ENCODE data around the gene DYDC1. TPM values are rescaled to one million over a fixed set of nuclear protein-coding genes. Genes with fewer than 3 reads are reported as not detected.
A peak's percentile ranks its signal among the peaks of the same experiment; 100 is the strongest.

Gene DYDC1
- total RNA-seq, 4 donors from 2014 or later = not detected

- no peak for DNase-seq (ENCODE audit: low spot score in 2 of 2)
- H3K4me3 ChIP-seq (ENCODE audit: low read depth, poor library complexity, severe bottlenecking) = no peak overlapping the region
- 87 to 90% methylated on average over 2 of the region's 2 CpGs for WGBS, 2 donors
- intact Hi-C loops (cut with DNase I; ENCODE audit: low total_unique reads) = no loop called here
- TF ChIP-seq, protein P1, sequence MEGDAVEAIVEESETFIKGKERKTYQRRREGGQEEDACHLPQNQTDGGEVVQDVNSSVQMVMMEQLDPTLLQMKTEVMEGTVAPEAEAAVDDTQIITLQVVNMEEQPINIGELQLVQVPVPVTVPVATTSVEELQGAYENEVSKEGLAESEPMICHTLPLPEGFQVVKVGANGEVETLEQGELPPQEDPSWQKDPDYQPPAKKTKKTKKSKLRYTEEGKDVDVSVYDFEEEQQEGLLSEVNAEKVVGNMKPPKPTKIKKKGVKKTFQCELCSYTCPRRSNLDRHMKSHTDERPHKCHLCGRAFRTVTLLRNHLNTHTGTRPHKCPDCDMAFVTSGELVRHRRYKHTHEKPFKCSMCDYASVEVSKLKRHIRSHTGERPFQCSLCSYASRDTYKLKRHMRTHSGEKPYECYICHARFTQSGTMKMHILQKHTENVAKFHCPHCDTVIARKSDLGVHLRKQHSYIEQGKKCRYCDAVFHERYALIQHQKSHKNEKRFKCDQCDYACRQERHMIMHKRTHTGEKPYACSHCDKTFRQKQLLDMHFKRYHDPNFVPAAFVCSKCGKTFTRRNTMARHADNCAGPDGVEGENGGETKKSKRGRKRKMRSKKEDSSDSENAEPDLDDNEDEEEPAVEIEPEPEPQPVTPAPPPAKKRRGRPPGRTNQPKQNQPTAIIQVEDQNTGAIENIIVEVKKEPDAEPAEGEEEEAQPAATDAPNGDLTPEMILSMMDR (IDR thresholded peaks at IDR 0.05) = no peak
- TF ChIP-seq POLR2A (IDR thresholded peaks at IDR 0.05) = no peak
These were observed 40.5 kb upstream of the DYDC1 start for GRCh38 chr10:80397014-80397413.

DNA sequence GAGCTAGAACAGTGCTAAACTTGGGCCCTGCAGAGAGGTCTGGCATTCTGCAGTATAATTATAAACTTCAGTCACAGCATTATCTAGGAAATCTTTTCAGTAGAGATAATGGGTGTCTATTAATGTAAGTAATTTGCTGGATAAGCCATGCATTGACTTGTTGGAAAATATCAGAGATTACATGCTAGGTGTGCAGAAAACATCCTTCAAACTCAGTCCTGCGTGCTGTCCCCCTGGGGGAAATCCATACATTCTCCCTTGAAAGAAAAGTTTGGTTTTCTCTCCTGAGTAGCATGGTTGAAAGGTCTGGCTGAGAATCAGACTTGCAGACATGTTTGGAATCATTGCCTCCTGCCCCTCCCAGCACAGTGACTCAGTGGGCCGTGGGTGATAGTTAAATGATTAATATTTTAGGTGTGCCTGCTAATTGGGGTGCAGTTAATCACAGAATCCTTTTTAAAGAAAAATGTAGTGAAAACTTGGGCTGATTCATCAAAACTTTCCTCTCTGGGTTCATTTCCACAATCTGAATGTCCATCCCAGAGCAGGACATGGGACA, 37.9 kb upstream of the DYDC1 start:
- DNase-seq (ENCODE audit: low spot score in 2 of 2) = peak in 1 of 2 donors; percentile 10
- intact Hi-C loops (cut with DNase I; ENCODE audit: low total_unique reads) = no loop called here
- H3K4me3 ChIP-seq (ENCODE audit: low read depth, poor library complexity, severe bottlenecking) = no peak overlapping the region
- TF ChIP-seq POLR2A (IDR thresholded peaks at IDR 0.05) = no peak
- TF ChIP-seq, protein P1 (IDR thresholded peaks at IDR 0.05) = no peak
- WGBS, 2 donors = 41 to 54% methylated on average over 2 of the region's 2 CpGs

- intact Hi-C loops (cut with DNase I; ENCODE audit: low total_unique reads) = no loop called here
- 79 to 89% methylated on average over 6 of the region's 6 CpGs for WGBS, 2 donors
- no peak for DNase-seq (ENCODE audit: low spot score in 2 of 2)
- TF ChIP-seq, protein P1 (IDR thresholded peaks at IDR 0.05) = no peak
- no peak for TF ChIP-seq POLR2A (IDR thresholded peaks at IDR 0.05)
- H3K4me3 ChIP-seq (ENCODE audit: low read depth, poor library complexity, severe bottlenecking) = no peak overlapping the region
These were observed 35.7 kb upstream of the DYDC1 start for GRCh38 chr10:80392250-80392649.

GRCh38 chr10:80390740-80391139, 34.2 kb upstream of the DYDC1 start:
- WGBS, 2 donors = 83 to 94% methylated on average over 9 of the region's 9 CpGs
- intact Hi-C loops (cut with DNase I; ENCODE audit: low total_unique reads) = no loop called here
- no peak for DNase-seq (ENCODE audit: low spot score in 2 of 2)
- no peak overlapping the region for H3K4me3 ChIP-seq (ENCODE audit: low read depth, poor library complexity, severe bottlenecking)
- TF ChIP-seq, protein P1 (IDR thresholded peaks at IDR 0.05) = no peak
- no peak for TF ChIP-seq POLR2A (IDR thresholded peaks at IDR 0.05)

DNA sequence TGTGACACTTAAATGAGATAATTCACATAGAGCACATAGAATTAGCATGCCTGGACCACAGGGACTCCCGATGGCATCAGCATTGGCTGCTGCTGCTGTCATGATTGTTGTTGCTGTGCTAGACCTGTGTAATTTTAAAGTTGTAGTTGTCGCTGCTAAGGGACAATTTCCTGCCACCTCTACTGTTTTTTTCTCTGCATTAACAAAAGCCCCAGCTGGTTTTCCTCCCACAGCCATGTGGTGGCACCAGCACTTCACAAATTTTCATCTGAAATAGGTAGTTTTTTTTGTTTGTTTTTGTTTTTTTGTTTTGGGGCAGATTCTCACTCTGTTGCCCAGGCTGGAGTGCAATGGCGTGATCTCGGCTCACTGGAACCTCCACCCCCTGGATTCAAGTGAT, 26.4 kb upstream of the DYDC1 start:
- WGBS, 2 donors = 10 to 13% methylated on average over 4 of the region's 4 CpGs
- intact Hi-C loops (cut with DNase I; ENCODE audit: low total_unique reads) = loop anchor here (10.0 kb wide), 1 partner anchor 132 kb away; no protein-coding TSS in a partner anchor
- no peak overlapping the region for H3K4me3 ChIP-seq (ENCODE audit: low read depth, poor library complexity, severe bottlenecking)
- TF ChIP-seq POLR2A (IDR thresholded peaks at IDR 0.05) = no peak
- TF ChIP-seq, protein P1 (IDR thresholded peaks at IDR 0.05) = no peak
- no peak for DNase-seq (ENCODE audit: low spot score in 2 of 2)

DNA sequence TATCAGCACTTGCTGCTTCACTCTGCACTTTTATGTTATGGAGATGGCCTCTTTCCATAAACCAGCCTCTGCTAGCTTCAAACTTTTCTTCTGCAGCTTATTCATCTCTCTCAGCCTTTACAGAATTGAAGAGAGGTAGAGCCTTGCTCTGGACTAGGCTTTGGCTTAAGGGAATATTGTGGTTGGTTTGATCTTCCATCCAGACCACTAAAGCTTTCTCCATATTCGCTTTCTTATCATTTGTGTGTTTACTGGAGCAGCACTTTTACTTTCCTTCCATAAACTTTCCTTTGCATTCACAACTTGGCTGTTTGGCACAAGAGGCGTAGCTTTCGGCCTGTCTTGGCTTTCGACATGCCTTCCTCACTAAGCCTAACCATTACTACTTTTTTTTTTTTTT, 23.6 kb upstream of the DYDC1 start:
- 87% methylated on average over 4 of the region's 4 CpGs for WGBS, 2 donors
- DNase-seq (ENCODE audit: low spot score in 2 of 2) = no peak
- TF ChIP-seq, protein P1 (IDR thresholded peaks at IDR 0.05) = no peak
- TF ChIP-seq POLR2A (IDR thresholded peaks at IDR 0.05) = no peak
- intact Hi-C loops (cut with DNase I; ENCODE audit: low total_unique reads) = loop anchor here (10.0 kb wide), 1 partner anchor 135 kb away; no protein-coding TSS in a partner anchor
- no peak overlapping the region for H3K4me3 ChIP-seq (ENCODE audit: low read depth, poor library complexity, severe bottlenecking)

Measured in lower leg skin (tissue), 4 donors.